ENCODE measurements around the gene CES4A. TPM values are rescaled to one million over a fixed set of nuclear protein-coding genes. Genes with fewer than 3 reads are reported as not detected.

The CES4A gene
- total RNA-seq: 14.8 TPM
- long read RNA-seq, partial matches to known transcripts: 5 of 11 reads
- long read RNA-seq, other reads (novel, unspliced or antisense): 4 of 11 reads

- Histone ChIP-seq H3K36me3 (no peaks in the 10 kb centered on the region), H3K9me3 (no peaks in the 10 kb centered on the region), H3K27ac (no peak within 1 kb of the TSS), H3K4me1 (no peaks in the 10 kb centered on the region), H3K4me3 (no peak within 1 kb of the TSS), H3K27me3 (ENCODE audit: low read depth) (no peaks in the 10 kb centered on the region)
- no peak for TF ChIP-seq CTCF (IDR thresholded peaks at IDR 0.05)
- ATAC-seq (peak; percentile 24 to 48), DNase-seq (no peak)
- intact Hi-C loops (cut with DNase I): no loop called here
These were observed at the start of gene CES4A for GRCh38 chr16:66988197-66988788. CES4A (plus strand) TSS chr16:66988589; CDS start chr16:66988773, 184 bp downstream.

- no peak for TF ChIP-seq CTCF (IDR thresholded peaks at IDR 0.05)
These were observed 49.0 kb upstream of the CES4A start for GRCh38 chr16:66939366-66939765.

GRCh38 chr16:66940236-66940635 is 48.2 kb upstream of the CES4A start:
- ATAC-seq (no peak), DNase-seq (no peak)
- H3K27ac ChIP-seq: no peak overlapping the region
- TF ChIP-seq CTCF (IDR thresholded peaks at IDR 0.05): no peak
- H3K27me3 ChIP-seq (ENCODE audit: low read depth): no peaks in the 10 kb centered on the region
- peaks cover 74% of the 10 kb centered on the region for H3K36me3 ChIP-seq
- H3K9me3 ChIP-seq: no peaks in the 10 kb centered on the region
- H3K4me1 ChIP-seq: peaks cover 26% of the 10 kb centered on the region
- intact Hi-C loops (cut with DNase I): no loop called here
- H3K4me3 ChIP-seq: no peak overlapping the region

More at GRCh38 chr16:66939366-66939765, 49.0 kb upstream of the CES4A start:
- H3K9me3 ChIP-seq: no peaks in the 10 kb centered on the region
- intact Hi-C loops (cut with DNase I): no loop called here
- no peak for ATAC-seq
- peaks cover 72% of the 10 kb centered on the region for H3K36me3 ChIP-seq
- H3K27ac ChIP-seq: no peak overlapping the region
- no peaks in the 10 kb centered on the region for H3K27me3 ChIP-seq (ENCODE audit: low read depth)
- H3K4me1 ChIP-seq: peaks cover 29% of the 10 kb centered on the region
- no peak overlapping the region for H3K4me3 ChIP-seq
- no peak for DNase-seq

- H3K4me1 ChIP-seq: no peaks in the 10 kb centered on the region
- H3K27me3 ChIP-seq (ENCODE audit: low read depth): no peaks in the 10 kb centered on the region
- intact Hi-C loops (cut with DNase I): no loop called here
- H3K36me3 ChIP-seq: peaks cover 65% of the 10 kb centered on the region
- ATAC-seq (no peak), DNase-seq (no peak)
- no peak overlapping the region for H3K27ac ChIP-seq
- H3K9me3 ChIP-seq: no peaks in the 10 kb centered on the region
- no peak overlapping the region for H3K4me3 ChIP-seq
- TF ChIP-seq CTCF (IDR thresholded peaks at IDR 0.05): no peak
These were observed 45.4 kb upstream of the CES4A start for GRCh38 chr16:66942981-66943380.

- Histone ChIP-seq H3K27me3 (ENCODE audit: low read depth) (peaks cover under 1% of the 10 kb centered on the region), H3K9me3 (no peaks in the 10 kb centered on the region), H3K36me3 (peaks cover 60% of the 10 kb centered on the region), H3K4me3 (no peak overlapping the region), H3K4me1 (peaks cover 5% of the 10 kb centered on the region), H3K27ac (no peak overlapping the region)
- ATAC-seq: no peak
- no peak for TF ChIP-seq CTCF (IDR thresholded peaks at IDR 0.05)
- DNase-seq: no peak
- intact Hi-C loops (cut with DNase I): no loop called here
These were observed 44.8 kb upstream of the CES4A start for GRCh38 chr16:66943426-66944053.

Data from lower lobe of right lung (tissue), 2 donors.